G401.6 (cell line): Measurements from ENCODE around the gene RRAS2.
A peak's percentile ranks its signal among the peaks of the same experiment; 100 is the strongest.

Source experiments
- FAIRE-seq: peaks from 2 replicates; lab custom pipeline; 2012; peaks lifted over from hg19 to GRCh38; lab: Jason Lieb, UNC

Gene RRAS2

GRCh38 chr11:14336507-14337503 lies 22.2 kb downstream of the RRAS2 start:
- FAIRE-seq: no peak

DNA sequence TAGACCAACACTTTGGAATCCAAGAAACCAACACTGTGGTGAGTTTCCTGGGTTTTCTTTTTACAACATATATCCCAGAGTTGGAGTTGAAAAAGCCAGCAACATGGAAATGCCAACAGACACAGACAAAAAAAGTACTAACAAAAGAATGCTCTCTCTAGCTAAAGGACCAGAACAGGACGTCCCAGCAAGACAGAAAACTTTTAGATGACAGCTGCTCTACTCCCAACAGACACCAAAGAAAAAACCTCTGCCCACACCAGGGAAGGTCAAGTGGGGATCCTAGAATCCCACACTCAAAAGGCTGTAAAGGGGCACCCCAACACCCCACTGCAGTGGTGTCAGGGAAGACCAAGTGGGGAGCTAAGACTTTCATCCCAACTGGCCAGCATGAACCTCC lies 23.3 kb downstream of the RRAS2 start:
- FAIRE-seq: no peak

DNA sequence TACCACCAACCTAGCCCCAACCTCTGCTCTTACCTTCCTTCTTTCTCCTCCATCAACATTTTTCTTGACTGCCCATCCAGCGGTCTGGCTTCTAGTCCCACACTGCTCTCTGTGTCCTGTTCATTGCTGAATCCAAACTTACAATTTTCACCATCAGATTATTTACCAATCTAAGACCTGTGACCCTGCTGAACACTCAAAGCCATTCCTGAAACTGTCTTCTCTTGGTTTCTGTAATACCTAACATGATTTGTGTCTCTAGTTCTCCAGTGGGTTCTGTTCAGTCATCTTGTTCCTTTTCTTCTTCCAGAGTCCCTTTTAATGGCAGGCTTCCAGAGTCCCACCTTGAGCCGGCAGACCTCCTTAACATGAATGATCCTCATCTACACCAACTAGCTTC lies 24.1 kb downstream of the RRAS2 start:
- no peak for FAIRE-seq

DNA sequence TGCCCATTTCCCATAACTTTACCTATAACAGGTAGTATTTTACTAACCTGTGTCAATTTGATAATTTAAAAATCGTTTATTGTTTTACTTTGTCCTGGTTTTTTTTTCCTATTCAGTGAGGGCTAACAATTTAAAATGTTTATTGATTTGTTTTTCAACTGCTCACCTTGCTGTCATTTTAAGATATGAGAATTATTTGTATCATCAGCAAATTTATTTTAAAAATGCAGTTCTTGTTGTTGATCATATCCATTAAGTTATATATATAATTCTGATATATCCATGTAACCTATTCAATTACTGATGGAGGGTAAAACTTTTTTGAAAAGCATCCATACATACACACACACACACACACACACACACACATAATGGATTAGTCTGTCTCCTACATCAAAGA lies 24.8 kb downstream of the RRAS2 start:
- FAIRE-seq: peak; percentile 48

DNA sequence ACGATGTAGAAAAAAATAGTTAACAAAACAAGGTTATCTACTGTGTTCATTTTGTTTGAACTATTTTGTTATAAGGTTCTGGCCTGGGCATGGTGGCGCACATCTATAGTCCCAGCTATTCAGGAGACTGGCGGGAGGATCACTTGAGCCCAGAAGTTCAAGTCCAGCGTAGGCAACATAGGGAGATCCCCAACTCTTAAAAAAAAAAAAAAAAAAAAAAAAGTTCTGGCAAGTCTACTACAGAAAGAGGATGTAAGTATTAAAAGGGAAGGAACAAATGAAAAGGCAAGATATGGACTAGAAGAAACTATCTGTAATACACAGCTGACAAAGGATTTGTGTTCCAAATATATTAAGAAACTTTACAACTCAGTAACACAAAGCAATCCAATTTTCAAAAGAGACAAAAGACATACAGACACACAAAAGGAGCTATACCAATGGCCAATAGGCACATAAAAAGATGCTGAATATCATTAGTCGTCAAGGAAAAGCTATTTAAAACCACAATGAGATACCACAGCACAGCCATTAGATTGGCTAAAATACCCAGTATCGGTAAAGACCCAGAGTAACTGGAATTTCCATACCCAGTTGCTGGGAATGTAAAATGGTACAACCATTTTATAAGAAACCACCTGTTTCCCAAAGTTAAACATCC lies 27.4 kb downstream of the RRAS2 start:
- FAIRE-seq: peak; percentile 6

- no peak for FAIRE-seq
Measured at GRCh38 chr11:14330881-14331280, 28.1 kb downstream of the RRAS2 start.

GRCh38 chr11:14329702-14330101 lies 29.3 kb downstream of the RRAS2 start:
- FAIRE-seq: no peak

DNA sequence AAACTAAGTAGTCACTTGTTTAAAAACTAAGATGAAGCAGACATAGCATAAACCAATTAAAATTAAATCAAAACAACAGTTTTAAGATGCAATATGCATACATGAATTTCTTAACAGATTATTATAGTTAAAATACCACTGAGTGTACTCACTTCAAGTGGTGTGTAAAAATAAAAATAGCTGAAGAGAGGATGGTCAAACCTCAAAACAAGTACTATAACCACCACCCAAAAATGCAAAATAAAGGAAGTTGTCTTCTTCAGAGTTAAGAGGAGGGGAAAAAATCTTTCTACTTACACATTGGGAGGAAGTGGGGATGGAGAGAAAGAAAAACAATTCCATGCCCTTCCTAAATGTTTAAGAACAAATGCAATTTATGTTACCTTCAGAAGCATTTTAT lies 31.9 kb downstream of the RRAS2 start:
- no peak for FAIRE-seq

DNA sequence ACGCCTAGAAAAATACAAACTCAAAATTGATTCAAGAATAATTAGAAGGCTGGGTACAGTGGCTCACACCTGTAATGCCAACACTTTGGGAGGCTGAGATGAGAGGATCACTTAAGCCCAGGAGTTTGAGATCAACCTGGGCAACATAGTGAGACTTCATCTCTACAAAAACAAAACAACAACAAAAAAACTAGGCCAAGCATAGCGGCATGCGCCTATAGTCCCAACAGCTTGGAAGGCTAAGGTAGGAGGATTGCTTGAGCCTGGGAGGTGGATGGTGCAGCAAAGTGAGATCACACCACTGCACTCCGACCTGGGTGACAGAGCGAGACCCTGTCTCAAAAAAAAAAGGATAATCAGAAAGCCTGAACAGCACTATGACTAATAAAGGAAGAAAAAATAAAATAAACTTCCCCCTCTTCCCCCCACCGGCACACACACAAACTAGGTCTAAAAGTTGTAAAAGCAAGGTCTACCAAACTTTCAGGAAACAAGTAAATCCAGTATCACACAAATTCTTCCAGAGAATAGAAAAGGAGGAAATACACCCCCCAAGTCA lies 35.8 kb downstream of the RRAS2 start:
- no peak for FAIRE-seq

GRCh38 chr11:14322510-14322909 lies 36.5 kb downstream of the RRAS2 start:
- FAIRE-seq: no peak

GRCh38 chr11:14320020-14320419 lies 39.0 kb downstream of the RRAS2 start:
- FAIRE-seq: no peak

DNA sequence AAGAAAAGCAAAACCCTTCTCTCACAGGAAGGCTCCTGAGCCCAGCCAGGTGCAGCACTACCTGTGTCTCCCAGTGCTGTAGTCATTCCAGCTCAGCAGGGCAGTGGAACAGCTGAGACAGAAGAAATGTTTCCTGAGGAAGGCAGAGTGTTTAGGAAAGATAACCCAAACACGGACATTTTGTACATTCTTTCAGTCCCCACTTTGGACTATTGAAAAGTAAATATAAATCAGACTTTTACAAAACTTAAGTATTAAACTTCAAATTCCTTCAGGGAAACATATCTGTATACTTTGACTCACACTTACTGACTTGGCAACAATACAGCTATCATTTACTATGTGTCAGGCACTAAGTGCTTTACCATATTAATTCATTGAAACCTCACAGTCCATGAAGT lies 40.4 kb downstream of the RRAS2 start:
- FAIRE-seq: no peak

DNA sequence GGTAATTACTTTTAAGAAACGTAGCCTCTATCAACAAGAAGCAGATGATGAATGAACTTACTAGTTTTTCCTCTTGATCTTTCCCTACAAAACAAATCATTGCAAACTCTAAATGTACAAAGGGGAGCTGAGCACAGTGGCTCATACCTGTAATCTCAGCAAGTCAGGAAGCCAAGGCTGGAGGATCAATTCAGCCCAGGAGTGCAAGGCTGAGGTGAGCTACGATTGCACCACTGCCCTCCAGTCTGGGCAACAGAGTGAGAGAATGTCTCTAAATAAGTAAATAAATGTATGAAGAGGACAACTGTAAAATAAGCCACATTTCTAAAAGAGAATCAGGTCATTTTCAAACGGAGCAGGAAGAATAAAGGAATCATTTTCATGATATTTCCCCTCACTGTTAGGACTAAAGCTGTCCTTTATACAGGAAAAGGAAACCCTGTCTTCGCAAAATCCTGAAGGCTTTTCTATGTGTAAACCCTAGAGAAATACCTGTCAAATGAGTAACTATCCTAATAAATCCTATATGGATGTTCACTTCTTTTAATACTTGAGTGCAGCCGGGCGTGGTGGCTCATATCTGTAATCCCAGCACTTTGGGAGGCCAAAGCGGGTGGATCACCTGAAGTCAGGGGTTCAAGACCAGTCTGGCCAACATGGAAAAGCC lies 41.2 kb downstream of the RRAS2 start:
- FAIRE-seq: no peak

GRCh38 chr11:14315130-14315529 lies 43.9 kb downstream of the RRAS2 start:
- no peak for FAIRE-seq

DNA sequence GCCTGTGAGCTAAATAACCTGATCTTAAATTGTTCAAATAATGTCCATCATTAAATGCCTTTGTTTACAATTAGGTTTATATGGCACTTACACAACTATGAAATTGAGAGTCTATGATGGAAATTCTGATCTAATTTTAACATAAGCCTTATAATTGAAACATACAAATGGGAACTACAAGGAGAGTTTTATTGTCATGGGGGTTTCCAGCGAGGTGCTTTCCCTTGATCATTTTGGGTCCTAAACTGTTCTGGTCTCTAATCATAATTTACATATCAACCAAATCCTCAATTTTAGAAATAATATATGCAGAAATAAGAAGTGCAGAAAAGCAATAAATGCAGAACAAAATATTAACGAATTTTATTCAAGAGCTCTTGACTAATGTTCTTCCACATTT lies 44.9 kb downstream of the RRAS2 start:
- no peak for FAIRE-seq

- FAIRE-seq: no peak
Measured at GRCh38 chr11:14312736-14313438, 46.1 kb downstream of the RRAS2 start.

GRCh38 chr11:14310679-14311078 lies 48.3 kb downstream of the RRAS2 start:
- FAIRE-seq: no peak

DNA sequence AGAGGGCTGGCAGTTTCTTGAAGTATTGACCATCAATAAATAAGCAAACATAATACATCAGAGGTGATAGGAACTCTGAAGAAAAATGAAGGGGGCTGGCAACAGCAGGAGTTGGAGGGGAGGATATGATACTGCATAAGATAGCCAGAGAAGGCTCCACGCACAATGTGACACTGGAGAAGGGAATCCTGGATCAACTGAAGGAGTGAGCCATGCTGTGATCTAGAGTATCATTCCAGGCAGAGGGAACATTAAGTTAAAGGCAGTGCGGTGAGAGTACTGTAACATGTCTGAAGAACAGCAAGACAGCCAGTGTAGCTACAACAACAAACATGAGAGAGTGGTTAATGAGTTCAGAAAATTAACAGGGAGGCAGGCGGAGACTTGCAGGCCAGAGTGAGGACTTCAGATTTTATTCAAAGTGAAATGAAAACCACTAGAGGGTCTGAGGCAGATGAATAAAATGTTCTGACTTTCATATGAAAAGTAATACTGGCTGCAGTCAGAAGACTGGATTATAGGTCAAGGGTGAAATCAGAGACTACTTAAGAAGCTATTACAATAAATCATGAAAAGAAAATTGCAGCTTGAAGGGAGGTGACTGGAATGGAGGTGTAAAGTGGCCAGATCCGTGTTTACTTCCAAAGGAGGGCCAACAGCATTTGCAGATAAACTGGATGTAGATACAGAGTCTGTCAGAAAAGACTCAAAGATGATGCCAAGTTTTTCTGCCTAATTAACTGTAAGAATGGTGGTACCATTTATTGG lies 49.4 kb downstream of the RRAS2 start:
- FAIRE-seq: no peak

- FAIRE-seq: no peak
Measured at GRCh38 chr11:14308897-14309387, 50.0 kb downstream of the RRAS2 start.

GRCh38 chr11:14308114-14308896 lies 50.7 kb downstream of the RRAS2 start:
- FAIRE-seq: peak; percentile 86
